Activated B cell treated with CpG ODN at 0.5 μM for 24 hours (primary cell): Measurements from ENCODE around the gene CAMK4. TPM values are rescaled to one million over a fixed set of nuclear protein-coding genes. Genes with fewer than 3 reads are reported as not detected.

Experiments used
- ATAC-seq: fragments of 200-7000 bp; cut with Tn5 transposase; one replicate; pipeline ENCODE4 v1.10.0; 2021; ENCODE audit warnings: low read depth, mild to moderate bottlenecking, moderate library complexity
- CTCF ChIA-PET: fragments of 350-600 bp; sonication (Branson Sonifier 250); formaldehyde crosslinking; loops from one replicate; lab custom pipeline; 2021; ENCODE audit warnings: antibody characterized with exemption; lab: Charles Lee
- POLR2A ChIA-PET: fragments of 350-600 bp; sonication (Branson Sonifier 250); formaldehyde crosslinking; loops from one replicate; lab custom pipeline; 2021; ENCODE audit warnings: antibody characterized with exemption; lab: Charles Lee
- DNase-seq: peaks from one replicate; pipeline ENCODE4 v3.0.0; 2022
- H3K27ac Mint-ChIP-seq: one replicate; pipeline ENCODE4 v1.8.0; 2020; ENCODE audit warnings: mixed read lengths
- H3K27me3 Mint-ChIP-seq: one replicate; pipeline ENCODE4 v1.8.0; 2021; ENCODE audit warnings: mixed read lengths
- H3K36me3 Mint-ChIP-seq: one replicate; pipeline ENCODE4 v1.8.0; 2021; ENCODE audit warnings: low read depth, mixed read lengths
- H3K4me1 Mint-ChIP-seq: one replicate; pipeline ENCODE4 v1.8.0; 2021; ENCODE audit warnings: mixed read lengths
- H3K4me3 Mint-ChIP-seq: one replicate; pipeline ENCODE4 v1.8.0; 2020; ENCODE audit warnings: mild to moderate bottlenecking, mixed read lengths
- H3K9me3 Mint-ChIP-seq: one replicate; pipeline ENCODE4 v1.8.0; 2020; ENCODE audit warnings: mixed read lengths
- intact Hi-C: fragments of 100-400 bp; cut with micrococcal nuclease; formaldehyde crosslinking; loops from one replicate; pipeline ENCODE4 v1.15.1; 2024
- total RNA-seq: library from RNA; stranded (reverse); gene quantifications from 2 replicates; pipeline ENCODE4 v1.2.3, GENCODE V29; 2022
- TF ChIP-seq, protein P1 (sequence below): fragments of 200-600 bp; IDR thresholded peaks from one replicate; pipeline ENCODE4 v1.8.0; 2022; ENCODE audit warnings: antibody characterized with exemption, mild to moderate bottlenecking

The CAMK4 gene
- total RNA-seq, 1 donor from 2014 or later = 6.3 TPM

DNA sequence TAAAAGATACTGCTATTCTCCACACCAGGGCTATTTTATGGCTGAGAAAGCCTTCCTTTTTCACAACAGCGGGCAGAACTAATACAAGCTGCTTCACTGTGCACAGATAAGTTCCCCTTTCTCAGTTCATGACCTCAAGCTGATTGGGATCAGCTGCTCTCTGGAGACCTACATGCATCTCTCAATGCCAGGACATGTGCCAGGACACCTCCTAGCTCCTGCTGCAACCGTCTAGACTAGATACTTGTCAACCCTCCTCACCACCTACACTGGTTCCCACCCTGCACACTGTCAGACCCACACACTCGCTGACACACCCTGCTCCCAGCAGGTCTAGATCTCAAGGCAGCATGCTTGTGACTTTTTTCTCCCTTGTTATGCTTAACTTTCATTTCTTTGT, 248.4 kb downstream of the CAMK4 start:
- TF ChIP-seq, protein P1, sequence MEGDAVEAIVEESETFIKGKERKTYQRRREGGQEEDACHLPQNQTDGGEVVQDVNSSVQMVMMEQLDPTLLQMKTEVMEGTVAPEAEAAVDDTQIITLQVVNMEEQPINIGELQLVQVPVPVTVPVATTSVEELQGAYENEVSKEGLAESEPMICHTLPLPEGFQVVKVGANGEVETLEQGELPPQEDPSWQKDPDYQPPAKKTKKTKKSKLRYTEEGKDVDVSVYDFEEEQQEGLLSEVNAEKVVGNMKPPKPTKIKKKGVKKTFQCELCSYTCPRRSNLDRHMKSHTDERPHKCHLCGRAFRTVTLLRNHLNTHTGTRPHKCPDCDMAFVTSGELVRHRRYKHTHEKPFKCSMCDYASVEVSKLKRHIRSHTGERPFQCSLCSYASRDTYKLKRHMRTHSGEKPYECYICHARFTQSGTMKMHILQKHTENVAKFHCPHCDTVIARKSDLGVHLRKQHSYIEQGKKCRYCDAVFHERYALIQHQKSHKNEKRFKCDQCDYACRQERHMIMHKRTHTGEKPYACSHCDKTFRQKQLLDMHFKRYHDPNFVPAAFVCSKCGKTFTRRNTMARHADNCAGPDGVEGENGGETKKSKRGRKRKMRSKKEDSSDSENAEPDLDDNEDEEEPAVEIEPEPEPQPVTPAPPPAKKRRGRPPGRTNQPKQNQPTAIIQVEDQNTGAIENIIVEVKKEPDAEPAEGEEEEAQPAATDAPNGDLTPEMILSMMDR = no peak
- Mint-ChIP-seq H3K36me3 (no peaks in the 10 kb centered on the region), H3K4me3 (no peak overlapping the region), H3K27me3 (no peaks in the 10 kb centered on the region), H3K4me1 (peaks cover 2% of the 10 kb centered on the region), H3K27ac (no peak overlapping the region), H3K9me3 (peaks cover 4% of the 10 kb centered on the region)
- CTCF ChIA-PET = no interaction called here
- POLR2A ChIA-PET = no interaction called here
- no peak for ATAC-seq
- no peak for DNase-seq
- intact Hi-C loops = no loop called here

DNA sequence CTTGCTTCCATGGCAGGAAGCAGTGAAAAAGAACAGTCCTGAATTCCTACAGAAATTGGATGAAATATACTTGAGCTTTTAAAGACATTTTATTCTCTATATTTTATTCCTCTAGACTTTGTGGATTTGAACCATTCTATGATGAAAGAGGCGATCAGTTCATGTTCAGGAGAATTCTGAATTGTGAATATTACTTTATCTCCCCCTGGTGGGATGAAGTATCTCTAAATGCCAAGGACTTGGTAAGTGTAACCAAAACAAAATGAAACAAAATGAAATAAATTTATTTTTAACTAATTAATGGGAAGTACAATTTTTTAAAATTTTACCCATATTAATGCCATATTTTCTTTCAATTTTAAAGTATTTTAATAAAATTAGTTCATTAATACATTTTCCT, 254.1 kb downstream of the CAMK4 start:
- ChIA-PET POLR2A (no interaction called here), CTCF (no interaction called here)
- ATAC-seq (no peak), DNase-seq (no peak)
- intact Hi-C loops = no loop called here
- H3K36me3 Mint-ChIP-seq = no peaks in the 10 kb centered on the region
- TF ChIP-seq, protein P1 = no peak
- H3K27me3 Mint-ChIP-seq = peaks cover 3% of the 10 kb centered on the region
- H3K4me1 Mint-ChIP-seq = no peaks in the 10 kb centered on the region
- H3K9me3 Mint-ChIP-seq = no peaks in the 10 kb centered on the region
- no peak overlapping the region for H3K27ac Mint-ChIP-seq
- H3K4me3 Mint-ChIP-seq = no peak overlapping the region

DNA sequence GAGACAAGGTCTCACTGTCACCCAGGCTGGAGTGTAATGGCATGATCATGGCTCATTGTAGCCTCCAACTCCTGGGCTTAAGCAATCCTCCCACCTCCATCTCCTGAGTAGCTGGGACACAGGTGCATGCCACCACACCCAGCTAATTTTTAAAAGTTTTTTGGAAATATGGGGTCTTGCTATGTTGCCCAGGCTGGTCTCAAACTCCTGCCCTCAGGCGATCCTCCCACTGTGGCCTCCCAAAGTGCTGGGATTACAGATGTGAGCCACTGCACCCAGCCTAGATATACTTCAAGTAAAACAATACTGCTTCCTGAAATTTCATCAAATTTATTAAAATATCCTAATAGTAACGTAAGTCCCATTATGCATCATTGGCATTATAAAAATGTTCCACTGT, 254.7 kb downstream of the CAMK4 start:
- TF ChIP-seq, protein P1 = no peak
- ChIA-PET CTCF (no interaction called here), POLR2A (no interaction called here)
- Mint-ChIP-seq H3K4me3 (no peak overlapping the region), H3K27ac (no peak overlapping the region), H3K36me3 (no peaks in the 10 kb centered on the region), H3K27me3 (peaks cover 3% of the 10 kb centered on the region), H3K9me3 (no peaks in the 10 kb centered on the region), H3K4me1 (no peaks in the 10 kb centered on the region)
- no peak for ATAC-seq
- intact Hi-C loops = no loop called here
- DNase-seq = no peak

DNA sequence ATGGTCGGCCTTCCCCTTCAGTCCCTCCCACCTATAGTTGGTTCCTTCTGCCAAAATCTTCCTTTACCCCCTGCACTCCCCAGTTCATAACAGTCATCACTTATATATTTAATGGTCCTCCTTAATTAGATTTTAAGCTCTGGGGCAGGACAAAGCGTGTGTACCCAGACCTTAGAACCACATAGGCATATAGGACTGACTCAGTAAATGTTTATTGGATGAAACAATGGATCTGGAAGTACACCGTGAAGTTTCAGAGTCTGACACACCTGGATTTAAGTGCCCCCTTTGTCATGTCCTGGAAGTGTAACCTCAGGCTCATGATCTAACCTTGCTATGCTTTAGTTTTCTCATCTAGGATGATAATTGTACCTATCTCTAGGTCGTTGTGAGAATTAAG, 256.2 kb downstream of the CAMK4 start:
- H3K36me3 Mint-ChIP-seq = no peaks in the 10 kb centered on the region
- ATAC-seq (no peak), DNase-seq (no peak)
- CTCF ChIA-PET = interaction anchor here (1.4 kb wide), 1 partner anchor 51 kb away, joined by 3 read pairs; no protein-coding TSS in a partner anchor
- no peak overlapping the region for H3K4me3 Mint-ChIP-seq
- intact Hi-C loops = no loop called here
- H3K27ac Mint-ChIP-seq = no peak overlapping the region
- TF ChIP-seq, protein P1 = no peak
- POLR2A ChIA-PET = no interaction called here
- H3K9me3 Mint-ChIP-seq = no peaks in the 10 kb centered on the region
- no peaks in the 10 kb centered on the region for H3K4me1 Mint-ChIP-seq
- peaks cover 3% of the 10 kb centered on the region for H3K27me3 Mint-ChIP-seq

DNA sequence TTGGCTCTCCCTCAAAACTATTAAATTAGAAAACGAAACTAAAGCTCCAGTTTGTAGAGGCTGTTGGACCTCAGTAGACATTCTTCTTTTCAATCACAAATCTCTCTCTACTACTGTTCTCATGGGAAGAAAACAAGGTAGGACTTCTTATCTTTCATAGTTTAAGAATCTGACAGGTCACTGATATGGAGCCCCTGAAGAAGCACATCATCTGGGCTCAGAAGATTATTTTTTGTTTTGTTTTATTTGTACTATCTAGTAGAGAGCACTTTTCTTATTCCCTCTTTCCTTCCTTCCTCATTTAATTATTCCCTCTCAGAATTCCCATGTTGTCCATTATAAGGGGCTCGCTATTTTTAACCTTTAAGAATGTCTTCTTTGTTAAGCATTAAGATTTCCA, 261.9 kb downstream of the CAMK4 start:
- POLR2A ChIA-PET = no interaction called here

More for the DNA sequence above, 261.9 kb downstream of the CAMK4 start:
- Mint-ChIP-seq H3K4me1 (no peaks in the 10 kb centered on the region), H3K9me3 (no peaks in the 10 kb centered on the region), H3K36me3 (no peaks in the 10 kb centered on the region), H3K27me3 (no peaks in the 10 kb centered on the region), H3K4me3 (no peak overlapping the region), H3K27ac (no peak overlapping the region)
- ATAC-seq = no peak
- no peak for DNase-seq
- TF ChIP-seq, protein P1 = no peak
- CTCF ChIA-PET = no interaction called here
- intact Hi-C loops = no loop called here
